HG02885 (cell line): ENCODE data around the gene TMEM217.
"Not testable (repeated sequence)": the region's sequence is repeated elsewhere in the genome, so short reads cannot be mapped to it uniquely, and the experiment has no call there.

Experiments used
- ATAC-seq: cut with Tn5 transposase; IDR thresholded peaks from one replicate; pipeline ENCODE4 v1.9.1; 2021; ENCODE audit warnings: mild to moderate bottlenecking; ENCODE audit not compliant: unreplicated experiment, poor library complexity

TMEM217 gene

GRCh38 chr6:37221585-37222124, 36.3 kb downstream of the TMEM217 start:
- ATAC-seq, result no peak

GRCh38 chr6:37218511-37218910, 39.4 kb downstream of the TMEM217 start:
- ATAC-seq, result no peak

GRCh38 chr6:37218061-37218460, 39.9 kb downstream of the TMEM217 start:
- ATAC-seq, result no peak

GRCh38 chr6:37212268-37212667, 45.7 kb downstream of the TMEM217 start:
- no peak for ATAC-seq

GRCh38 chr6:37210313-37210968, 47.5 kb downstream of the TMEM217 start:
- peak; percentile 54 for ATAC-seq

- no peak for ATAC-seq
These were observed 48.3 kb downstream of the TMEM217 start for GRCh38 chr6:37209461-37210205.

- ATAC-seq, result no peak
These were observed 49.2 kb downstream of the TMEM217 start for GRCh38 chr6:37208793-37209192.

GRCh38 chr6:37207903-37208456, 50.0 kb downstream of the TMEM217 start:
- no peak for ATAC-seq

GRCh38 chr6:37206622-37207021, 51.3 kb downstream of the TMEM217 start:
- ATAC-seq, result no peak

- ATAC-seq, result no peak
These were observed 52.0 kb downstream of the TMEM217 start for GRCh38 chr6:37205997-37206340.

- ATAC-seq, result no peak
These were observed 52.6 kb downstream of the TMEM217 start for GRCh38 chr6:37205175-37205996.

GRCh38 chr6:37204014-37204751, 53.8 kb downstream of the TMEM217 start:
- ATAC-seq, result no peak

- ATAC-seq, result no peak
These were observed 55.0 kb downstream of the TMEM217 start for GRCh38 chr6:37202788-37203491.

GRCh38 chr6:37201726-37202125, 56.2 kb downstream of the TMEM217 start:
- no peak for ATAC-seq

GRCh38 chr6:37200085-37200484, 57.9 kb downstream of the TMEM217 start:
- ATAC-seq, result no peak

GRCh38 chr6:37196451-37196850, 61.5 kb downstream of the TMEM217 start:
- ATAC-seq, result not testable (repeated sequence)

GRCh38 chr6:37194886-37195285, 63.1 kb downstream of the TMEM217 start:
- not testable (repeated sequence) for ATAC-seq

GRCh38 chr6:37192666-37193065, 65.3 kb downstream of the TMEM217 start:
- ATAC-seq, result no peak

- no peak for ATAC-seq
These were observed 67.8 kb downstream of the TMEM217 start for GRCh38 chr6:37190159-37190535.
